GM23338 (cell line): Measurements from ENCODE around the gene TRMT61A. TPM values are rescaled to one million over a fixed set of nuclear protein-coding genes. Genes with fewer than 3 reads are reported as not detected.
A peak's percentile ranks its signal among the peaks of the same experiment; 100 is the strongest.

Experiments used
- ATAC-seq: fragments of 200-7000 bp; cut with Tn5 transposase; 3 replicates; pipeline ENCODE4 v1.9.1; 2020
- DNase-seq: peaks from one replicate; pipeline ENCODE4 v3.0.0-alpha.2; 2015; ENCODE audit warnings: low spot score
- H2AFZ ChIP-seq: fragments of 200-600 bp; sonication (generic); 2 replicates; pipeline ENCODE4 v1.8.0; 2016; ENCODE audit warnings: antibody characterized with exemption, mild to moderate bottlenecking, moderate library complexity
- H3F3A ChIP-seq: fragments of 200-600 bp; sonication (generic); replicated peaks from 2 replicates; pipeline ENCODE4 v1.8.0; 2017; ENCODE audit warnings: antibody characterized with exemption, mixed run types, low read depth
- H3K27ac ChIP-seq: fragments of 200-600 bp; sonication (generic); 2 replicates; pipeline ENCODE4 v1.6.1; 2016; ENCODE audit warnings: low read depth
- H3K27me3 ChIP-seq: fragments of 200-600 bp; sonication (generic); 2 replicates; pipeline ENCODE4 v1.8.0; 2016; ENCODE audit warnings: mild to moderate bottlenecking, mixed run types, moderate library complexity; ENCODE audit not compliant: insufficient read depth
- H3K36me3 ChIP-seq: fragments of 200-600 bp; sonication (generic); 2 replicates; pipeline ENCODE4 v1.8.0; 2016; ENCODE audit warnings: mild to moderate bottlenecking; ENCODE audit not compliant: insufficient read depth
- H3K4me1 ChIP-seq: fragments of 200-600 bp; sonication (generic); 2 replicates; pipeline ENCODE4 v1.8.0; 2016; ENCODE audit warnings: mild to moderate bottlenecking, moderate library complexity; ENCODE audit not compliant: insufficient read depth
- H3K4me2 ChIP-seq: fragments of 200-600 bp; sonication (generic); 2 replicates; pipeline ENCODE4 v1.7.1; 2017; ENCODE audit warnings: mixed run types
- H3K4me3 ChIP-seq: fragments of 200-600 bp; sonication (generic); 2 replicates; pipeline ENCODE4 v1.6.1; 2016; ENCODE audit warnings: mixed run types
- H3K79me2 ChIP-seq: fragments of 200-600 bp; sonication (generic); replicated peaks from 2 replicates; pipeline ENCODE4 v1.8.0; 2017; ENCODE audit warnings: mild to moderate bottlenecking; ENCODE audit not compliant: insufficient read depth
- H3K9me2 ChIP-seq: fragments of 200-600 bp; sonication (generic); 2 replicates; pipeline ENCODE4 v1.8.0; 2017; ENCODE audit not compliant: insufficient read depth
- H4K20me1 ChIP-seq: fragments of 200-600 bp; sonication (generic); replicated peaks from 2 replicates; pipeline ENCODE4 v1.8.0; 2017; ENCODE audit warnings: mild to moderate bottlenecking; ENCODE audit not compliant: insufficient read depth
- H3K27ac Mint-ChIP-seq: 2 replicates; pipeline ENCODE4 v1.8.0; 2020; ENCODE audit warnings: inconsistent platforms, mild to moderate bottlenecking, moderate library complexity, mixed read lengths
- H3K27me3 Mint-ChIP-seq: 3 replicates; pipeline ENCODE4 v1.8.0; 2022; ENCODE audit warnings: low read depth, mild to moderate bottlenecking, moderate library complexity, mixed read lengths, inconsistent platforms; ENCODE audit not compliant: insufficient read depth, poor library complexity
- H3K36me3 Mint-ChIP-seq: 3 replicates; pipeline ENCODE4 v1.8.0; 2021; ENCODE audit warnings: low read depth, mild to moderate bottlenecking, inconsistent platforms, moderate library complexity, mixed read lengths
- H3K4me1 Mint-ChIP-seq: 3 replicates; pipeline ENCODE4 v1.8.0; 2020; ENCODE audit warnings: mild to moderate bottlenecking, inconsistent platforms, mixed read lengths
- H3K4me3 Mint-ChIP-seq: 3 replicates; pipeline ENCODE4 v1.8.0; 2021; ENCODE audit warnings: moderate library complexity, mild to moderate bottlenecking, inconsistent platforms, mixed read lengths
- H3K9me3 Mint-ChIP-seq: 3 replicates; pipeline ENCODE4 v1.8.0; 2020; ENCODE audit warnings: moderate library complexity, mild to moderate bottlenecking, inconsistent platforms, mixed read lengths
- EZH2 ChIP-seq: fragments of 200-600 bp; sonication (generic); IDR thresholded peaks from one replicate; pipeline ENCODE4 v1.8.0; 2017; ENCODE audit warnings: antibody characterized with exemption, mild to moderate bottlenecking, low read depth; ENCODE audit not compliant: unreplicated experiment
- EZH2phosphoT487 ChIP-seq: fragments of 200-600 bp; sonication (generic); IDR thresholded peaks from one replicate; pipeline ENCODE4 v1.8.1; 2018; ENCODE audit warnings: antibody characterized with exemption; ENCODE audit not compliant: unreplicated experiment
- JUNB ChIP-seq: IDR thresholded peaks from one replicate; pipeline ENCODE4 v1.6.1; 2016; ENCODE audit warnings: antibody characterized with exemption; ENCODE audit not compliant: unreplicated experiment
- POLR2AphosphoS5 ChIP-seq: IDR thresholded peaks from 2 replicates; pipeline ENCODE4 v1.6.1; 2016; ENCODE audit warnings: antibody characterized with exemption, low read depth
- STAT1 ChIP-seq: IDR thresholded peaks from one replicate; pipeline ENCODE4 v1.6.1; 2016; ENCODE audit warnings: antibody characterized with exemption; ENCODE audit not compliant: unreplicated experiment
- ZNF114 ChIP-seq: fragments of 250-450 bp; sonication (Bioruptor Pico); IDR thresholded peaks from 2 replicates; pipeline ENCODE4 v1.5.0; 2020; ENCODE audit warnings: mild to moderate bottlenecking, moderate library complexity
- ZNF331 ChIP-seq: fragments of 250-450 bp; sonication (Bioruptor Pico); IDR thresholded peaks from 2 replicates; pipeline ENCODE4 v1.5.0; 2020; ENCODE audit warnings: low read depth, mild to moderate bottlenecking, moderate library complexity
- polyA plus RNA-seq: library from polyadenylated mRNA; unstranded; fragments of >200 nt; fragmentation: Nextera tagmentation; extraction: Ambion mirVana; gene quantifications from 2 replicates; pipeline ENCODE4 v1.2.1, GENCODE V29; 2016
- total RNA-seq: library from RNA; depleted of rRNA; stranded (reverse); fragments of >200 nt; shearing (Covaris generic); gene quantifications from 2 replicates; pipeline ENCODE4 v1.2.3, GENCODE V29; 2014
- TF ChIP-seq, protein P1 (sequence below): IDR thresholded peaks from 2 replicates; pipeline ENCODE4 v1.6.1; 2016; ENCODE audit warnings: antibody characterized with exemption

TRMT61A gene
- total and polyA plus RNA-seq, 2 experiments from 2014 or later, result 13.4 to 28.2 TPM

DNA sequence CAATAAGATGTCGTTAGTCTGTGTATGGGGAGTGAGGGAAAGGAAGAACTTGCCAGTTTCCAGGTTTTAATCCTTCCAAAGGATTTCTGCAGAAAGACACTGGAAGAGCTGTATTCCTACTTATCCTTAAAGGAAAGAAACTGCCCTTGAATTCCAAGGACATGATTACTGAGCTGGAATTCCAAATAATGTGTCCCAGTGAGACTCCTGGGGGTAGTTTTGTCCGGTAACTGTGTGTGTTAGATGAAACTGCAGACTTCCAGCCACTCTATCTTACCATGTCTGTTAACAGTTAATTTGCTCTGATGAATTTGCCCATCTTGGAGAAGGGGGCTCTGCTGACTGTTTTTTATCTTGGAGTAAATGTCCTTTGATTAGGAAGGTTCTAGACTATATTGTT is 39.4 kb upstream of the TRMT61A start:
- no peak for ATAC-seq
- H3K4me3 Mint-ChIP-seq, result no peak overlapping the region
- H4K20me1 ChIP-seq, result no peaks in the 10 kb centered on the region; the same call in 1 of the 2 replicates
- H3K4me1 ChIP-seq, result no peaks in the 10 kb centered on the region
- DNase-seq, result no peak
- H3K36me3 ChIP-seq, result peaks cover 23% of the 10 kb centered on the region; the same call in 1 of the 2 replicates
- H3K27me3 ChIP-seq, result no peaks in the 10 kb centered on the region
- H2AFZ ChIP-seq, result no peak overlapping the region
- TF ChIP-seq, protein P1, sequence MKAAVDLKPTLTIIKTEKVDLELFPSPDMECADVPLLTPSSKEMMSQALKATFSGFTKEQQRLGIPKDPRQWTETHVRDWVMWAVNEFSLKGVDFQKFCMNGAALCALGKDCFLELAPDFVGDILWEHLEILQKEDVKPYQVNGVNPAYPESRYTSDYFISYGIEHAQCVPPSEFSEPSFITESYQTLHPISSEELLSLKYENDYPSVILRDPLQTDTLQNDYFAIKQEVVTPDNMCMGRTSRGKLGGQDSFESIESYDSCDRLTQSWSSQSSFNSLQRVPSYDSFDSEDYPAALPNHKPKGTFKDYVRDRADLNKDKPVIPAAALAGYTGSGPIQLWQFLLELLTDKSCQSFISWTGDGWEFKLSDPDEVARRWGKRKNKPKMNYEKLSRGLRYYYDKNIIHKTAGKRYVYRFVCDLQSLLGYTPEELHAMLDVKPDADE, result no peak
- no peak overlapping the region for H3K4me3 ChIP-seq
- H3K27me3 Mint-ChIP-seq, result no peaks in the 10 kb centered on the region
- no peaks in the 10 kb centered on the region for H3K79me2 ChIP-seq
- H3K9me2 ChIP-seq, result no peaks in the 10 kb centered on the region
- peak overlapping the region; percentile 4; the same call in 1 of the 2 replicates for H3K27ac Mint-ChIP-seq
- no peaks in the 10 kb centered on the region for H3K4me1 Mint-ChIP-seq
- peaks cover 21% of the 10 kb centered on the region for H3K36me3 Mint-ChIP-seq
- no peaks in the 10 kb centered on the region for H3K9me3 Mint-ChIP-seq
- H3K4me2 ChIP-seq, result no peak overlapping the region
- no peaks in the 10 kb centered on the region for H3F3A ChIP-seq
- H3K27ac ChIP-seq, result peak overlapping the region; percentile 48; the same call in 1 of the 2 replicates

DNA sequence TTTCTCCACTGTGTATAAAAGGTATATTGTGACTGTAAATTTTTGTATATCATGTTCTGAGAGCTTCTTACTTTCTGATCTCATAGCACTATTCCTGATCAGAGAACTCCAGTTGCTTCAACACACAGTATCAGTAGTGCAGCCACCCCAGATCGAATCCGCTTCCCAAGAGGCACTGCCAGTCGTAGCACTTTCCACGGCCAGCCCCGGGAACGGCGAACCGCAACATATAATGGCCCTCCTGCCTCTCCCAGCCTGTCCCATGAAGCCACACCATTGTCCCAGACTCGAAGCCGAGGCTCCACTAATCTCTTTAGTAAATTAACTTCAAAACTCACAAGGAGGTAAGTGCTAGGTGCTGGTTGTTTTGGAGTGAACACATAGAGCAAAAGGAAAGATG is 37.3 kb upstream of the TRMT61A start:
- DNase-seq (no peak), ATAC-seq (no peak)
- H2AFZ ChIP-seq, result no peak overlapping the region
- no peaks in the 10 kb centered on the region for H3K27me3 ChIP-seq
- H3K79me2 ChIP-seq, result no peaks in the 10 kb centered on the region
- H3K4me1 Mint-ChIP-seq, result no peaks in the 10 kb centered on the region
- H3K9me2 ChIP-seq, result no peaks in the 10 kb centered on the region
- no peaks in the 10 kb centered on the region for H3K27me3 Mint-ChIP-seq
- H3K36me3 Mint-ChIP-seq, result peaks cover 26% of the 10 kb centered on the region
- no peak overlapping the region for H3K4me2 ChIP-seq
- H3K36me3 ChIP-seq, result peaks cover 24% of the 10 kb centered on the region; the same call in 1 of the 2 replicates
- H3K4me3 Mint-ChIP-seq, result no peak overlapping the region
- no peaks in the 10 kb centered on the region for H3K4me1 ChIP-seq
- no peak for TF ChIP-seq POLR2AphosphoS5
- TF ChIP-seq EZH2, result no peak
- no peak for TF ChIP-seq JUNB
- TF ChIP-seq, protein P1, result no peak
- no peak for TF ChIP-seq EZH2phosphoT487
- TF ChIP-seq STAT1, result no peak
- H3F3A ChIP-seq, result no peaks in the 10 kb centered on the region
- H4K20me1 ChIP-seq, result no peaks in the 10 kb centered on the region; the same call in 1 of the 2 replicates
- no peaks in the 10 kb centered on the region for H3K9me3 Mint-ChIP-seq
- H3K27ac ChIP-seq, result peak overlapping the region; percentile 52; the same call in 1 of the 2 replicates
- no peak overlapping the region; the same call in 1 of the 2 replicates for H3K27ac Mint-ChIP-seq
- H3K4me3 ChIP-seq, result no peak overlapping the region

DNA sequence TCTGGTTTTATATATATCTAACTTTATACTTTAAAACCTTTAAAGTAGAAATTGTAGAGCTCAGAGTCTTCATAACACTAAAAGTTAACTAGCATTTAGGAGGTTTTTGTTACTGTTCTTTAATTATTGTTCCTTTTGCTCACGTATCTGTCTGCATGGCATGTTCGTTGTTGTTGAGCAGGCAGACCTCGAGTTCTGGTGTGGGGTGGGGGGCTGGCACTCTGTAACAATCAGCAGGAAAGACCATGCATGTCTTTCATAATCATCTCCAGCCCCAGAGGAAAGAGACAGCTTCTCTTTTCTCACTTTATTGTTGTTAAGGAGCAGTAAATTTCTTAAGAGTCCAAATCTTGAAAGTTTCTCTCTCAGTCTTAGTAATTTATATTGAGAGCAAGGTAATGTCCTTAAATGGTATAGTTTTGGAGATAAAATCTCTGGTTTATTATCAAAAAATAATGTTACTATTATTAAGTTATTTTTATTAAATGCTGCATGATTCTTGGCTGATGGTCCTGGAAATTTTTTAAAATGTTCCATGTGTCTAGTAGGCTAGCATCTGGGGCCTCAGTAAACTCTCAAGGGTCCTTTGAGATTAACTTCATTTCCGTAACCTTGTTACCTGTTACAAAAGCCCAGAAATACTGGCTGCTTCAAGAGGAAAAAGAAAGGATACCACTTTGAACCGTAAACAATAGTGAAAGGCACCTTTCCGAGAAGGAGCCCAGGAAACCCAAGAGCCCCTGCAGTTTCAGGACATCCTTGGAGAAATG is 36.7 kb upstream of the TRMT61A start:
- Mint-ChIP-seq H3K9me3 (no peaks in the 10 kb centered on the region), H3K4me3 (no peak overlapping the region), H3K4me1 (no peaks in the 10 kb centered on the region), H3K36me3 (peaks cover 25% of the 10 kb centered on the region), H3K27me3 (no peaks in the 10 kb centered on the region), H3K27ac (no peak overlapping the region)
- no peak overlapping the region for H3K4me3 ChIP-seq
- H3K4me1 ChIP-seq, result no peaks in the 10 kb centered on the region
- no peaks in the 10 kb centered on the region for H3K27me3 ChIP-seq
- peaks cover 24% of the 10 kb centered on the region; the same call in 1 of the 2 replicates for H3K36me3 ChIP-seq
- H3K9me2 ChIP-seq, result no peaks in the 10 kb centered on the region
- no peaks in the 10 kb centered on the region for H3K79me2 ChIP-seq
- DNase-seq (no peak), ATAC-seq (no peak)
- H2AFZ ChIP-seq, result no peak overlapping the region
- H4K20me1 ChIP-seq, result no peaks in the 10 kb centered on the region; the same call in 1 of the 2 replicates
- H3F3A ChIP-seq, result no peaks in the 10 kb centered on the region
- no peak overlapping the region for H3K4me2 ChIP-seq
- H3K27ac ChIP-seq, result peak overlapping the region; percentile 52; the same call in 1 of the 2 replicates
- TF ChIP-seq ZNF331 (CRISPR knock-in tag), result no peak
- TF ChIP-seq, protein P1, result no peak
- TF ChIP-seq EZH2, result no peak
- no peak for TF ChIP-seq POLR2AphosphoS5
- no peak for TF ChIP-seq ZNF114 (CRISPR knock-in tag)
